CD4-positive, alpha-beta T cell treated with Interleukin-10 for 1 hour (primary cell): Measurements from ENCODE around the gene TRIM66.
"Not testable (repeated sequence)": the region's sequence is repeated elsewhere in the genome, so short reads cannot be mapped to it uniquely, and the experiment has no call there.

ENCODE experiments used
- DNase-seq: peaks from one replicate; pipeline ENCODE4 v3.0.0-alpha.2; 2020

The TRIM66 gene

DNA sequence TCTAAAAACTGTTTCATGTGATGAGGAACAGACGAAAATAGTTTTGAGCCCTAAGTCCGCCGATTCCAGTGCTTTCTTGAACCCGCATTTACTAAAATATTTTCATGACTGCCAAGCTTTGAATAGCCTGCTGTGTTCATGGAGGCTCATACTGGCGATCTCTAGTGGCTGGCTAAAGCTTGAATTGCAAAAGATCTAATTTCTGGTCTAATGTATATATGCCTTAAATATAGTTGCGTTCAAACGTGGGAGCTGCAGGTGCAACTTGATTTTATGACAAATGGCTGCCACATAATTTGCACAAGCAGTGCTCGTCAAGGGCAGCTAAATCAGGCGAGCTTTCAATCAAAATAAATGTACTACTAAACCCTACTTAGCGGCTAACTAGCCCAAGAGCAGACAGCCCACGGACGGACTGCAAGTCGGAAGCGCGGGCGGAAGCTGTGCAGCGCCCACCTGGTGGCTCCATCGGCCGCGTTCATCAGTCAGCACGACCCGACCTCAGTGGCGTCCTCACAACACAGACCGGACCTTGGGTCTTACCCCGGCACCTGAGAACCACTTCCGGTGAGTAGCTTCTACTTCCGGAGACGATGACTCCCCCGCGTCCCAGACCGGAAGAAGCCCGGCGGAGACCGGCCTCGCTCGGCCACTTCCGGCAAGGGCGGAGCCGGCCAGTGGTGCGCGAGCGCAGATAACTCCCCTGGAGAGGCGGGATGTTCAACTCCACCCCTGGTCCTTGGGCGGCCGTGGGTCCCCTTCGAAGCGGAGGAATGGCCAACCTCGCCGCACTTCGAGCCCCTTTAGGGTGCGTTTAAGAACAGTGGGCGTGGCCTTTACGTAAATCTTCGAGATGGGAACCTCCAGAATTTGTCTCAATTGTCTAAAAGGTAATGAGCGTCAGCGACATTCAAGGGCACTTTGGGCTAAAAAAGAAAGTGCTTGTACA, 6.2 kb upstream of the TRIM66 start:
- DNase-seq: peak; percentile 87

DNA sequence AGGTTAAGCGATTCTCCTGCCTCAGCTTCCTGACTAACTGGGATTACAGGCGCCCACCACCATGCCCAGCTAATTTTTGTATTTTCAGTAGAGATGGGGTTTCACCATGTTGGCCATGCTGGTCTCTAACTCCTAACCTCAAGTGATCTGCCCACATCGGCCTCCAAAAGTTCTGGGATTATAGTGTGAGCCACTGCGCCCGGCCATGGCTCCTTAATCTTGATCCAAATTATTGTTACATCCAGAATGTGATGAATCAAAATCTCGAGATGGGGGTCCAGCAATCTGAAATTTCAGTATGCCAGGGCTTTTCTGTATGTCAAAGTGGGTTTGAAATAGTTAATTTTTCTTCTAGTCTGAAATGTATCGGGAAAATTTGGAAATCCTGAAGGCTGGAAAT, 3.9 kb upstream of the TRIM66 start:
- no peak for DNase-seq

DNA sequence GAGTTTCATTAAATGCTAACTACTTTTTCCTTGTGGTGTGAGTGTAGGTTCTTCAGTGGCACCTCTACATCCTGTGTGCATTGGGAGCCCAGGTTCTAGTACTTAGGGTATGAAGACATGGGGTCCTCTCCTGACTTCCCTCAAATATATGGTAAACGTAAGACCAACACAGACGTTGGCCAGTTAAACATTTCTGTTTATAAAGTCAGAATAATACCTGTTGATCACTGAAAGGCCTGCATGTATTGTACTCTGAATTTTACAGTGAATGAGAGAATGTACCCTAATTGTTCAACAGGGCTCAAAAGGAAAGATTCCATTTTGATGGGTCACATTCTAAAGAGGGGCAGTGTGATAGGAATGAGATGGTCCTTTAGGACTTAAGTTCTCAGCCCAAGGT, 3.4 kb upstream of the TRIM66 start:
- DNase-seq: no peak

DNA sequence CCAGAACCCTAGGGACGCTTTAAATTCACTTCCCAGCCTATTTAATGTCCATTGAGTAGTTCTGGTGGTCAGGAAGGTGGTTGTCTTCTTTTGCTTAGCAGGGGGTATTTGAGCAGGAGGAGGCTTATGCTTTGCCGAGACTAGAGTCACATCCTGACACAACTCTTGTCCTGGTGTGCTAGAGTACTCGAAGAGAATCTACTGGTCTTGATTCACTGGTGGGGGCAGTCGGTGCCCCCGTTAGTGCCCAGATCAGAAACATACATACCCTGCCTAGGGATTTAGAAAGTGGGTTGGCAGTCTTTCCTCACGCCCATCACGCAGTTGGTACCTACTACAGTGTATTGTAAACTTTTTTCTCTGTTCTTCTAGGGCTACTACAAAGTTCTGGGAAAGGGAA, 2.8 kb upstream of the TRIM66 start:
- DNase-seq: no peak

DNA sequence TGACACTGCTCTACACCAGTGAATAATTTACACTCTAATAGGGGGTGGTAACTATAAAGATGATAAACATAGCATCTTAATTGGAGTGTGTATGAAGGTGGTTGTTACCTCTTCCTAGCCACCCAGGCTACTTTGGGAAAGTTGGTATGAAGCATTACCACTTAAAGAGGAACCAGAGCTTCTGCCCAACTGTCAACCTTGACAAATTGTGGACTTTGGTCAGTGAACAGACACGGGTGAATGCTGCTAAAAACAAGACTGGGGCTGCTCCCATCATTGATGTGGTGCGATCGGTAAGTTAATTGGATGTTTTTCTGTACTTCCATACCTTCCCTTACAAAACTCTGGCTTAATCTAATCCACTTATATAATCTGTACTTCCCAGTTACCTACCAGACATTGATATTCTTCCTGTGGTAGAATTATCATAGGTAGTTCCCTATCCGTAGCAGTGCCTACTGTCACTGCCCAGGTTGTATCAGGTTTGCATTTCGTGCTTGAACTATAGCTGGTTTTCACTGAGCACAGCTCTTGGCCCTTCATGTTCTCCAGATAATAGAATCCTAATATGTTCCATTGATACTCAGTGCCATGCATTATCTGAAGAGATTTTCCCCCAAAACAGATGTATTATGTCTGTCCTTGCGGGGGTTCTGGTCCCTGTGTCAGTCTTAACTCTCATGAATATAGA, 2.3 kb upstream of the TRIM66 start:
- DNase-seq: no peak

DNA sequence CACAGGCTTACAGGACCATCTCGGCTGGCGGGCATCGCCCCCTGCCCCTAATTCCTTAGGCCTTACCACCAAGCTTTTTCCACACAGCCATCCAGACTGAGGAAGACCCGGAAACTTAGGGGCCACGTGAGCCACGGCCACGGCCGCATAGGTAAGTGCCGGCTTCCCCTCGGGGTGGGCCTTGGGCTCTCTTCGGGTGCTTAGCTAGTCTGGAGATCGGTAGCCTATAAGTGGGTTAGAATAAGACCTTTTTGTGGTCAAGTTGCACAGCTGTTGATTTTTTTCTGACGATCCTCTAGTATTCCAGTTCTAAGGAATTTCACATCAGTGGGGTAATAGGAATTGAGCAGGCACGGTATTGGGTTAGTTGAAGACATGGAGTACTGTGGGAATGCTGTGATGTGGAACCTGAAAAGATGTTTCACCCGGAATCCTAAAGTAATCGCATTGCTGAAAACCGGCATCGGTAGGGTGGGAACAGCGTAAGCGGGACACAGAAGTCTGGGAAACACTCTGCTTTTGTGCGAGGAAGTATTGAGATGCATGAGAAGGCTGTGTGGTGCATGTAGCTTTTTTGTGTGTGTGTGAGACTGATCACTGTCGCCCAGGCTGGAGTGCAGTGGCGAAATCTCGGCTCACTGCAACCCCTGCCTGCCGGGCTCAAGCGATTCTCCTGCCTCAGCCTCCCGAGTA, 796 bp upstream of the TRIM66 start:
- DNase-seq: no peak

DNA sequence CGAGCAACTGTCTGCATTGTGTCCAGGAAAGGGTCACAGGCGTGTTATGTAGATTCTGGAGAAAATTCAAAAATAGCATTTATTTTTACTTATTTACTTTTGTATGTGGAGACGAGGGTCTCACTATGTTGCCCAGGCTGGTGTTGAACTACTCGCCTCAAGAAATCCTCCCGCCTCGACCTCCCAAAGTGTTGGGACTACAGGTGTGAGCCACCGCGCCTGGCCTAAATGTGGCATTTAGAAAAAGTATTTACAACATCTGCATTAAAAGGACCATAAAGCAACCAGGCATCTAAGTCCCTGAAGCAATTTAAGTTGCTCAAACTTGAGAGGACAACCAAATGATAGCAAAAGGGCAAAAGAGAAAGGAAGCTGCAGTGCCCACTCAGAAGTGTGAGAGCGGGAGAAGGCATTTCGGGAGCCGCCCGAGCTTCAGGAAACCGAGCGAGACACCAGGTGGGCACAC, 595 bp downstream of the TRIM66 start:
- DNase-seq: no peak

DNA sequence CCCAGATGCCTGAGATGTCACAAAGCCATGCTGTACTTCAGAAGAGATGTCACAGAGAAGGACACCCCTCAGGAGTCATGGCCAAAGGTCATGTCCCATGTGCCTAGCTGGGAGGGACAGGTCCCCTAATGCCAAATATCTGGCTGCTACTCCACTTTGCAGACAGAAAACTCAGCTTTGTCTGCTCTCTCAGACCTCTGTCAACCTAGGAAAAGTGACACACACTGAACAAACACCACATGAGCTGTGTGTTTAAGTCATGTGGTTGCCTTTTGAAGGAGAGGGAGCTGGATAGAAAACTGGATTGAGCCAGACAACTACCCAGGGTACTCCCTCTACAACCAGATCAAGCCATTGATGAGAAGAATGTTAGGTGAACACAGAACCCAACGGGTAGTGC, 3.5 kb downstream of the TRIM66 start:
- no peak for DNase-seq

DNA sequence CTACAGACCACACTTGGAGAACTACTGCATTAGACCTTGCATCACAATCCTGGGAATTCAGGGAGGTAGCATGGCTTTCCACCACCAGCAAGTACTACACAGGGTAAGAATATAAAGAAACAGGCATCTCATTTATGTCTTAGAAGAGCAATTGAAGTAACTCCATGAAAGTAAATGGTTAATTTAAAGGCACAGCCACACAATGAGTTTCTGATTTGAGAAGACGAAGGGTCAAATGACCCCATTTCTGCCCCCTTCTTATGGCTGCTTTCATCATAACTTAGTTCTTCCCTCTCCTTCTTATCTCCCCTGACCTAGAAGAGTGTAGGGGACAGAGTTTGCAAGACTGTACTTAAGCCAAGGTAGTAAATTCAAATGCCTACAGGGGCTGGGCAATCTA, 6.0 kb downstream of the TRIM66 start:
- DNase-seq: no peak

DNA sequence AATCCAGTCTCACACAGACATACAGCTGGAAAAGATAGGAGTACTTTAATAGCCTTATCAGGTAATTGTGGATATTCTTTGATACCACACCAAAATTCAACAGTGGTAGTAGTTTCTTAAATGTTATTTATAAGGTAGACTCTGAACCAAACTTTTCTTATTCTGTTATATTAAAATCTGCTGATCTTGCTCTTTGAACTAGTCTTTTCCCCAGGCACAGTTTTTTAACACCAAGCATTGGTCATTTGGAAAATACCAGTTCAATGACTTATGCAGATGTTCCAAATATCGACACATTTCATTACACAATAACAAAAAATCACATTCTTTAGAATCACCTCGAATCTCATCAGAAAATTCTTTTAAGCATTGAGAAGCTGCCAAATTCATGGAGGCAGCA, 7.6 kb downstream of the TRIM66 start:
- DNase-seq: no peak

DNA sequence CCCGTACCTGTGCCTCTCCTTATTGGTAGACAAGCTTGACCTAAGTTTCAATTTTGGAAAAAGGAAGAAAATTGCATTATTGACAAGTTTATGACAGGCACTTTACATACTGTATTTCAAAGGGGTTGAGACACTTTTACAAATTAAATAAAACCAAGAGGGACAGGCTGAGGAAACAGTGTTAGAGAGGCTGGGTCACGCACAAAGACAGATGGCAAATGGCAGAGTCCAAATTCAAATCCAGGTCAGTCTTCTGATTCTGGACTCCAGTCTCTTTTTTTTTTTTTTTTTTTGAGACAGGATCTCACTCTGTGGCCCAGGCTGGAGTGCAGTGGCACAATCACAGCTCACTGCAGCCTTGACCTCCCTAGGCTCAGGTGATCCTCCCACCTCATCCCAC, 10.1 kb downstream of the TRIM66 start:
- DNase-seq: no peak

DNA sequence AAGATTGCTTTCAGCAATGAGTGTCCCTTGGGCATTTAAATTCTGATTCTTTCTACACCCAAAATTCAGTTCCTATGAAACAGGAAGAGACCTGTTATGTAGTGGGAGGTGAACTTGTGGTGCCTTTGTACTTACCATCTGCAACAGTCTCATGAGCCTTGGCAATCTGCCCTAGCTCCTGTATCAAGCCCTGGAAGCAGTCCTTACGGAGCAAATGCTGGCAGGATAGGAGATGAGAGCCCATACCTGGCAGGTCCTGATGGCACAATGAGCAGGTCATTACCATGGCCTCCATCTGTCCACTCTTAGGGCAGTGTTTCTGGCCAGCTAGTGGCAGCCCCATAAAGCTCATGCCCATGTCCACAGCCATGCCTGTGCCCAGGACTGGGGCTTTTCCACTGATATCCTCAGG, 10.8 kb downstream of the TRIM66 start:
- no peak for DNase-seq

DNA sequence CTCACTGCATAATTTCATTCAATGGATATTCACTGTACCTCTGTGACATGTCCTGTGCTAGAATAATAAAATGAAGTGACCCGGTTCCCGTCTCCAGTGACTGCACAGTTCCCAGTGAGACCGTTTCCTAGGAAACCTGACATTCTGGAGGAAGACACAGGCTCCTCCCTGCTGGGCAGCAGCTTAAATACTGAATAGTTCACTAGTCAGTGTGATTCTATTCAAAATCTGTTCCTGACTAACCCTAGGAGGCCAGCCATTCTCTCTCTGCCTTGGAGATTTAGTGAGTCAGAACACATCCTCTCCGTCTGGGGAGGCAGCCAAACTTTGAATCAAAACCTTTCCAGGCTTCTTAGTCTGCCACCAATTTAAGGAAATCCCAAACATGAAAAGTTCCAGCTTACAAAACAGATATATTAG, 11.3 kb downstream of the TRIM66 start:
- no peak for DNase-seq

DNA sequence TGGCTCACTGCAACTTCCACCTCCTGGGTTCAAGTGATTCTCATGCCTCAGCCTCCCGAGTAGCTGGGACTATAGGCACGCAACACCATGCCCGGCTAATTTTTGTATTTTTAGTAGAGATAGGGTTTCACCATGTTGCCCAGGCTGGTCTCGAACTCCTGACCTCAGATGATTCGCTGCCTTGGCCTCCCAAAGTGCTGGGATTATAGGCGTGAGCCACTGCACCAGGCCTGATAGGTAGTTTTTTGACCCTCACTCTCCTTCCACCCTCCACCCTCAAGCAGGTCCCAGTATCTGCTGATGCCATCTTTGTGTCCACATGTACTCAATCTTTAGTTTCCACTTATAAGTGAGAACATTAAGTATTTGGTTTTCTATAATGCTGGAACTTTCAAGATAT, 12.4 kb downstream of the TRIM66 start:
- DNase-seq: not testable (repeated sequence)

DNA sequence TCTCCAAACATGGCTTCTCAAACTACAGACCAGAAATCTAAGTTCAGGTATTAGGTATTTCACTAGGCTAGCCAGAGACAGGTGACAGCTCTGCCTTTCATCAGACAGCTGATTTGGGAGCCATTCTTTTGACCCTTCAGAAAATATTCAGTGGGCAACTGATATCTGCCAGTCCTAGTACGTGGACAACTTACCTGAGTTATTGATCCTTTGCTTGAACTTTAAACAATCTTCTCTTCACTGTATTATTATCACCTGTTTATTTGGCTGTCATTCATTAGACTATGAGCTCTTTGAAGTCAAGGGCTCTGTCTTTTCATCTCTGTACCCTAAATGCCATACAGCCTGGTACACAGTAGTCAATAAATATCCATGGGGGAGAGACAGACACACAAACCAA, 17.2 kb downstream of the TRIM66 start:
- DNase-seq: no peak

DNA sequence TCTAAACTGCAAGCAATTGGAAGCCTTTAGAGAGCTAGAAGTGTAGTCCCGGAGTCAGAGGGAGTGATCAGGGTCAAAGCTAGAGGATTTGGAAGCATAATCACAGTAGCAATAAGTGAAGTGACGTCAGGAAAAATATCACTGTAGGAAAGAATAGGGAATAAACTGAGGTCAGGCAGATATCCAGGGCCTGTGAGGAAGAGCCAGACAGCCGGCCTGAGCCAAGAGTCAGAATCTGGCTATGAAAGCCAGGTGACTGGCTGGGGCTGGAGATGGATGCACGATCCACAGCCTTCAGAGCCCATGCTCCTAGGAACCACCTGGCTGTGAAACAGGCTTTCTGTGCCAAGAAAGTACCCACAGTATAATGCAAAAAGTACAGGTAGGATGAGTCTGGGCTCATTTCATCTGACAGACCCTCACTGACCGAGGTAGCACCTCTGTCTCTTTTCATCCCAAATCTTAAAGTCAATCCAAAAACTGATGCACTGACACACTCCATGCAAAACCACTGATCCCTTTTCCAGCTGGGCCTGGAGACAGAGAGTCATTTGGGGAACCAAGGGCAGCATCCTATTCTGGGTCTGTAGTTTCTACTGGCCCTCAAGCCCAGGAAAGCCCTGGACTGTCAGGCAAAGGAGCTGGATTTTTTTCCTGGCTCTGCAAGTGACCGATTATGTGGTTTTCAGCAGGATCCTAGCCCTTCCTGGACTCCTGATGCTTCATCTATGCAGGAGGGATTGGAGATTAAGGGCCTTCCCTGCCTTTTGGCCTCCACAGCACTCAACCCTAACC, 21.3 kb downstream of the TRIM66 start:
- no peak for DNase-seq

DNA sequence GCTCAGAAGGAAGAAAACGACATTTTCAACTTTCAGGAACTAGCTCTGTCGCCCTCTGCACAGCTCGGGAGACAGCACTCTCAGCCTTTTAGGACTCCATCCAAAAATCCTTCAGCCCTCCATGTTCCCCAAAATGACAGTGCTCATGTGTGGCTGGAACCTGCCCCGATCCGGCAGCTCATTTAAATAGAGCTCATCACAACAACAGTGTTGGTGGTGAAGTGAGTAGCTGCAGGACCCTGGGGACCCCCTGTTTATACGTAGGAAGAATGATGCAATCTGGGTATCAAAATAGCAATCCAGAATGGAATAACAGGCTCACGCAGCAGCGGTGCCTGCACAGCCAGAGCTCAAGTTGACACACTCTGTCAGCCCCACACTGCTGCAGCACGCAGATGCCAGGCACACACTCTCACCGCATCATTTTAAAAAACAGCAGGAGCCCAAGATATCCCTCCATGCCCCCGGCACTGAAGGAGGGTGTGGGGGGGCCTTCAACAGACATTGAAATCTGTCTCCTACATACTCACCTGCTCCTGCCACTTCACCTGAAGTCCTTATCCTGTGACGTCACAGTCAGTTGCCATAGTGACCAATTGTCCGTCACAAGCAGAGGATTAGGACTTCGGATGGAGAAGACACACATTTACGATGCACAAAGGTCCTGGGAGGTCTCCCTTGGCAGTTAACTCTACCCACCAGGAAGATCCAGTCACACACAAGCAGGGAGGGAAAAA, 24.0 kb downstream of the TRIM66 start:
- DNase-seq: no peak

DNA sequence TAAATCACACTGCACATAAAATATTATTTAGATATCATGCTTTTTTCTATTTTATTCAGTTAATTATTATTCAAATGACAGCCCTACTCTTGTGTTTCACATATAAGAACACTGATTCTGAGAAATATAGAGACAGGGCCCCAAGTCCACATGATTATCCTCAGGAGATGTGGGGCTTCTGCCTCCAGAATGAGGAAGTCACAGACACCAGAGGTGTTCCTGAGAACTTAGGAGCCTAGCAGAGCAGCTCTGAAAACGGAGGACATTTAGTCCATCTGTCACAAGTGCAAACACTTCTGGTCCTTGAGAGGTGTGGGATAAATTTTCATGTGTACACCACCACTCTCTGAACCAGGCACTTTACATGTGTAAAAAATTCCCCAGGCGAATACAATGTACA, 26.2 kb downstream of the TRIM66 start:
- no peak for DNase-seq

DNA sequence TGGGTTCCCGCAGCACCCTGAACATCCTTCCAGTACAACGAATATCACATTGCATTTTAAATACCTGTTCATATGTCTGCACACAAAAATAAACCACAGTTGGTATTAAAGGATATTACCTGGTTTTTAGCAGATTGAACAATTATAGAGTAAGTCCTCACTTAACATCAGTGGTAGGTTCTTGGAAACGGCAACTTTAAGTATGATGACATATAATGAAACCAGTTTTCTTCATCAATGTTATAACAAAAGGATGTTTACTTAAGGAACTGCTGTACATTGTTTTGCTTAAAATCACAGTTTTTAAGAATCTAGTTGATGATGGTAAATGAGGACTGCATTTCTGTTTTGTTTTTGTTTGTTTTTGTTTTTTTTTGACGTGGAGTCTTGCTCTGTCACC, 28.0 kb downstream of the TRIM66 start:
- no peak for DNase-seq

DNA sequence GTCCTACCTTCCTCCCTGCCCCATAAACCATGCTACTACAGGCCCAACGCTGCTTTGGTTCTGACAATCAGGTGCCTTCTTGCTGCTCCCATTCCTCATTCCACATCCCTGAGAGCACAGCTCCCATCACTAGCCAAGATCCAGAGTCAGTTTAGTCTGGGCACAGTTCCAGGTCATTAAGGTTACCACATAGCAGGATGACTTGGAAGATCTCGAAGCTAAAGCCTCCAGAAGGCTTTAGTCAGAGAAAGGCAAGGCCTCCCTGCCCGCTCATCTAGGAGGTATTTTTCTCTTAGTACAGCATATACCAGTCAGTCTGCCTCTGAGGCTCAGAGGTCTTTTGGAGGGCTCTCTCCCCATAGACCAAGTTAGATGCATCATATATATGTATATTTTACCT, 30.3 kb downstream of the TRIM66 start:
- no peak for DNase-seq

DNA sequence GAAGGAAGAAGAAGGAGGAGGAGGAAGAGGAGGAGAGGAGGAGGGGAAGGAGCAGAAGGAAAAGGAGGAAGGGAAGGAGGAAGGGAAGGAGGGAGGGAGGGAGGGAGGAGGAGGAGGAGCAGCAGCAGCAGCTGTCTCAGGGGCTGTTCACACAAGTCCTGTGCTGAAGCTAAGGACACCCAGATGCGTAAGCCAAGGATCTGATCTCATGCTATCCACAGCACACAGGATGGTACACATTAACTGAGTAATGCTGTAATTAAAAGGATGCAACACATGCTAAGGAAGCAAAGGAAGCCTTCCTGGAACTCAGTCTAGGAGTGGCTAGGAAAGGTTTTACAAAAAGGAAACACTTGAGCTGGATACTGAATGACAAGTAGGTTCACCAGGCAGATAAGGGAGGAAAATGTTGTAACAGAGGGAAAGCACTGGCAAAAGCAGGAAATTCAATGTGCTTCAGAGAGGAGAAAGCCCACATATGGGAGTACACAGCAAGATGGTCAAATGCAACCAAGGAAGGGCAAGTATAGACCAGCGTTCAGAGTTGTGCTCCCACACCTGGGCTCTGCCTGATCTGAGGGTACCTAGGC, 32.0 kb downstream of the TRIM66 start:
- DNase-seq: no peak

DNA sequence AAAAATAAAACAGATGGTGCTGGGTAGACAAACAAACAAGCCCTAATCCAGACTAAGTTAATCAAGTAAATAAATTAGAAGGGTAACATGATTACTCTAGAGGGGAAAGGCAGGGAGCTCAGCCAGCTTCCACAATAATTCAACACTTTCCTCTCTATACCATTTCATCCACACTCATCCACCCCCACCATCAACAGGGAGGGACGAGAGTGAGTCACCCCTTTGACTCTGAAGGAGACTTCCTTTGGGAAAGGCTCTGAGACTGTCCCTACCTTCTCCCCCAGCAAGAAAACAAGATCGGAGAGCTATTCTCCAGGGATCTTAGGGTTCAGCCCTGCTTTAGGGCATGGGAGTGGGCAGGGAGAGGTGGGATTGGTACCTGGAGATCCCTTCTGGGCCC, 33.1 kb downstream of the TRIM66 start:
- DNase-seq: no peak
